GM12878 (cell line): ENCODE results near the gene DEPDC7. TPM values are rescaled to one million over a fixed set of nuclear protein-coding genes. Genes with fewer than 3 reads are reported as not detected.

Experiments used
- ATAC-seq: fragments of 200-7000 bp; cut with Tn5 transposase; 3 replicates; pipeline ENCODE4 v1.9.1; 2020; ENCODE audit warnings: mild to moderate bottlenecking, moderate library complexity
- BruUV-seq: library from RNA; stranded (reverse); fragments of 400-500 nt; replicated peaks from 2 replicates; lab custom pipeline; 2021; lab: Mats Ljungman, UMichigan
- CTCF ChIA-PET: fragments of 300-600 bp; sonication (Branson Sonifier 250); formaldehyde crosslinking; extraction: SDS; loops from one replicate; lab custom pipeline; 2021; ENCODE audit warnings: inconsistent platforms; lab: Yijun Ruan, JAX
- POLR2A ChIA-PET: fragments of 350-600 bp; formaldehyde crosslinking; extraction: SDS; loops from one replicate; lab custom pipeline; 2021; ENCODE audit warnings: inconsistent platforms; lab: Charles Lee
- RAD21 ChIA-PET: fragments of 300-600 bp; sonication (Branson Sonifier 250); formaldehyde crosslinking; loops from one replicate; lab custom pipeline; 2023; ENCODE audit warnings: antibody characterized with exemption; ENCODE audit not compliant: unreplicated experiment; lab: Charles Lee
- SMC1A ChIA-PET: fragments of 300-600 bp; sonication (Branson Sonifier 250); formaldehyde crosslinking; loops from one replicate; lab custom pipeline; 2023; ENCODE audit not compliant: unreplicated experiment, uncharacterized antibody; lab: Charles Lee
- DNase-seq: peaks from one replicate; pipeline ENCODE4 v3.0.0-alpha.2; 2011; ENCODE audit warnings: low read depth, low spot score
- FAIRE-seq: peaks from 3 replicates; lab custom pipeline; 2011; peaks lifted over from hg19 to GRCh38; lab: Jason Lieb, UNC
- H2AFZ ChIP-seq: 2 replicates; pipeline ENCODE4 v1.6.0; 2011; ENCODE audit warnings: low read depth, low read length, control low read depth; ENCODE audit not compliant: control insufficient read depth
- H3K27ac ChIP-seq: 2 replicates; pipeline ENCODE4 v1.5.1; 2011; ENCODE audit warnings: control low read depth; ENCODE audit not compliant: control insufficient read depth, insufficient read depth
- H3K27me3 ChIP-seq, 2 experiments: replicated peaks in 1 of 2; 2 replicates each; pipeline versions ENCODE4 v1.6.0 to v1.6.1; 2011; ENCODE audit warnings: low read length in 1 of 2; ENCODE audit not compliant: control insufficient read depth in 2 of 2, insufficient read depth in 2 of 2
- H3K36me3 ChIP-seq, 2 experiments: 2 replicates each; pipeline ENCODE4 v1.5.1; 2011; ENCODE audit warnings: low read length in 1 of 2; ENCODE audit not compliant: control insufficient read depth in 2 of 2, insufficient read depth in 2 of 2
- H3K4me1 ChIP-seq: 2 replicates; pipeline ENCODE4 v1.6.1; 2011; ENCODE audit warnings: mild to moderate bottlenecking, low read length, moderate library complexity, mixed read lengths; ENCODE audit not compliant: control insufficient read depth, insufficient read depth
- H3K4me2 ChIP-seq: 2 replicates; pipeline ENCODE4 v1.6.0; 2011; ENCODE audit warnings: control low read depth; ENCODE audit not compliant: control insufficient read depth, insufficient read depth
- H3K4me3 ChIP-seq: fragments of 200-600 bp; sonication (generic); 2 replicates; pipeline ENCODE4 v1.5.1; 2016
- H3K79me2 ChIP-seq: 2 replicates; pipeline ENCODE4 v1.6.0; 2011; ENCODE audit warnings: low read length; ENCODE audit not compliant: control insufficient read depth, insufficient read depth
- H3K9ac ChIP-seq: 2 replicates; pipeline ENCODE4 v1.8.0; 2011; ENCODE audit warnings: low read length, control low read depth, mixed read lengths; ENCODE audit not compliant: control insufficient read depth, insufficient read depth
- H3K9me3 ChIP-seq: replicated peaks from 3 replicates; pipeline ENCODE4 v1.5.1; 2011; ENCODE audit warnings: mild to moderate bottlenecking, low read length; ENCODE audit not compliant: control insufficient read depth, insufficient read depth
- H4K20me1 ChIP-seq: 2 replicates; pipeline ENCODE4 v1.6.0; 2011; ENCODE audit not compliant: control insufficient read depth, insufficient read depth
- ATF3 ChIP-seq: IDR thresholded peaks from 2 replicates; pipeline ENCODE4 v1.6.1; 2011; ENCODE audit warnings: low read depth, mild to moderate bottlenecking, low read length, moderate library complexity, borderline replicate concordance; ENCODE audit errors: extremely low read depth
- ATF7 ChIP-seq: fragments of 450-650 bp; IDR thresholded peaks from 2 replicates; pipeline ENCODE4 v1.6.1; 2016; ENCODE audit warnings: low read depth, mild to moderate bottlenecking
- CREB1 ChIP-seq: IDR thresholded peaks from 2 replicates; pipeline ENCODE4 v1.6.1; 2012; ENCODE audit warnings: low read depth, mild to moderate bottlenecking, inconsistent platforms
- CREM ChIP-seq: IDR thresholded peaks from 2 replicates; pipeline ENCODE4 v1.6.1; 2014; ENCODE audit warnings: antibody characterized with exemption, low read depth
- GATAD2B ChIP-seq: fragments of 450-650 bp; conservative IDR thresholded peaks from 2 replicates; pipeline ENCODE4 v1.6.1; 2017; ENCODE audit warnings: low read depth, mild to moderate bottlenecking, moderate library complexity
- IKZF2 ChIP-seq, 2 experiments: fragments of 450-650 bp; IDR thresholded peaks; 2 replicates each; pipeline ENCODE4 v1.6.1; 2017; ENCODE audit warnings: mild to moderate bottlenecking in 2 of 2, moderate library complexity in 2 of 2
- IRF5 ChIP-seq: fragments of 450-650 bp; IDR thresholded peaks from 2 replicates; pipeline ENCODE4 v1.6.1; 2017; ENCODE audit warnings: borderline replicate concordance
- JUND ChIP-seq: IDR thresholded peaks from 2 replicates; pipeline ENCODE4 v1.6.1; 2012; ENCODE audit warnings: low read depth, mild to moderate bottlenecking, low read length, improper control_type of control experiment, moderate library complexity
- MTA2 ChIP-seq: fragments of 450-650 bp; IDR thresholded peaks from 2 replicates; pipeline ENCODE4 v1.6.1; 2016; ENCODE audit warnings: low read depth, mild to moderate bottlenecking, moderate library complexity
- NFIC ChIP-seq: IDR thresholded peaks from 2 replicates; pipeline ENCODE4 v1.6.1; 2012; ENCODE audit warnings: low read depth, mild to moderate bottlenecking, inconsistent platforms, low read length, moderate library complexity
- PAX8 ChIP-seq: fragments of 450-650 bp; IDR thresholded peaks from 2 replicates; pipeline ENCODE4 v1.6.1; 2017; ENCODE audit warnings: mild to moderate bottlenecking, moderate library complexity
- RELB ChIP-seq: fragments of 450-650 bp; IDR thresholded peaks from 2 replicates; pipeline ENCODE4 v1.6.1; 2017; ENCODE audit warnings: low read depth, mild to moderate bottlenecking, moderate library complexity
- RUNX3 ChIP-seq: IDR thresholded peaks from 2 replicates; pipeline ENCODE4 v1.6.1; 2012; ENCODE audit warnings: low read length, inconsistent platforms
- SPI1 ChIP-seq: IDR thresholded peaks from 2 replicates; pipeline ENCODE4 v1.6.1; 2011; ENCODE audit warnings: low read depth, mild to moderate bottlenecking, low read length, moderate library complexity, borderline replicate concordance; ENCODE audit not compliant: insufficient read depth
- ZNF622 ChIP-seq: fragments of 450-650 bp; IDR thresholded peaks from 2 replicates; pipeline ENCODE4 v1.6.1; 2017; ENCODE audit warnings: mild to moderate bottlenecking, inconsistent platforms
- WGBS: methylation state at CpG from one replicate; pipeline ENCODE4 v1.1.6; 2016; ENCODE audit warnings: low lambda C conversion rate; ENCODE audit not compliant: insufficient replicate concordance, insufficient coverage; ENCODE audit errors: missing lambda C conversion rate; 5-methylcytosine and 5-hydroxymethylcytosine counted together
- in situ Hi-C: fragments of 300-500 bp; cut with MboI; formaldehyde crosslinking; loops from 9 replicates; pipeline ENCODE4 v1.14.3; 2018; ENCODE audit warnings: mixed read lengths
- intact Hi-C: fragments of 100-400 bp; cut with micrococcal nuclease; formaldehyde crosslinking; loops from one replicate; pipeline ENCODE4 v1.14.2; 2022; ENCODE audit not compliant: unreplicated experiment
- polyA plus RNA-seq, 11 experiments: library from polyadenylated mRNA; depleted of rRNA in 4 of 11; unstranded in 6 of 11; stranded (reverse) in 5 of 11; fragments of >200 nt; fragmentation: Nextera tagmentation in 4 of 11; fragmentation: Illumina TruSeq in 1 of 11; extraction: Ambion mirVana in 4 of 11; extraction: Trizol in 1 of 11; gene quantifications; 1 replicate in 1 of 11; 2 replicates in 10 of 11; pipeline versions ENCODE4 v1.2.1 to v1.2.3, GENCODE V29; 2011 to 2016; ENCODE audit warnings: inconsistent platforms in 2 of 11, missing spikeins in 2 of 11, low read depth in 1 of 11
- total RNA-seq, 4 experiments: library from RNA; depleted of rRNA in 3 of 4; stranded (reverse); fragments of >200 nt in 3 of 4; fragmentation: Illumina TruSeq in 1 of 4; extraction: Trizol in 1 of 4; gene quantifications; 2 replicates each; pipeline versions ENCODE4 v1.2.1 to v1.2.3, GENCODE V29; 2013 to 2021

DEPDC7 gene
- total and polyA plus RNA-seq, 10 of the 15 experiments (the other 5 are each of a cell fraction or from before 2014, with no cell fraction given) = 0.06 to 1.1 (median 0.49) TPM

- TF ChIP-seq GATAD2B (peak; percentile 89), JUND (no peak)
- TF ChIP-seq, all 136 proteins: peak for 36
Measured at GRCh38 chr11:33039274-33040032, 23.8 kb downstream of the DEPDC7 start, which contains the start of gene TCP11L1 (continued).

- ATAC-seq (peak; percentile 55), FAIRE-seq (no peak), DNase-seq (no peak)
- Histone ChIP-seq H3K36me3 (peaks cover 0 to 10% of the 10 kb centered on the region in 2 experiments; a peak in 2 of 4 replicates), H3K27me3 (no peaks in the 10 kb centered on the region; a peak in 1 of 4 replicates), H3K4me2 (peak overlapping the region; percentile 70), H3K4me1 (no peaks in the 10 kb centered on the region), H3K9ac (peak overlapping the region; percentile 81), H3K9me3 (no peaks in the 10 kb centered on the region), H3K4me3 (peak overlapping the region; percentile 85)
- RAD21 ChIA-PET = interaction anchor here (0.6 to 4.5 kb wide), 9 partner anchors 17 to 220 kb away, joined by 3 to 53 read pairs (median 3); partner anchors contain the start of genes DEPDC7 and QSER1
- SMC1A ChIA-PET = interaction anchor here (0.9 to 3.4 kb wide), 5 partner anchors 18 to 78 kb away, joined by 3 to 34 read pairs (median 6); no protein-coding TSS in a partner anchor
- 1% methylated on average over 30 of the region's 30 CpGs for WGBS
- TF ChIP-seq CREM (peak; percentile 82), PAX8 (no peak), IKZF2 (IDR thresholded peaks at IDR 0.05) (peak in 1 of 2 experiments; percentile 18; a peak in 1 of 4 replicates), ZNF622 (no peak), RELB (0 out of 2 replicates have a peak, but pooled peaks have one; percentile 18), SPI1 (peak; percentile 51; the same call in 1 of the 2 replicates), ATF3 (no peak), MTA2 (0 out of 2 replicates have a peak, but pooled peaks have one; percentile 12), CREB1 (peak; percentile 89), RUNX3 (0 out of 2 replicates have a peak, but pooled peaks have one; percentile 5), IRF5 (no peak), ATF7 (peak; percentile 82), NFIC (0 out of 2 replicates have a peak, but pooled peaks have one; percentile 12)
- TF ChIP-seq, all 136 proteins: peak for 9
- H4K20me1 ChIP-seq = no peaks in the 10 kb centered on the region
- BruUV-seq = no TSS peak
- ChIA-PET CTCF (interaction anchor here (0.7 to 3.0 kb wide), 5 partner anchors 20 to 146 kb away, joined by 3 to 20 read pairs (median 4); no protein-coding TSS in a partner anchor), POLR2A (interaction anchor here (0.6 to 2.5 kb wide), 11 partner anchors 9 to 734 kb away, joined by 3 to 10 read pairs (median 6); partner anchors contain the start of genes DEPDC7 and QSER1)
- H3K79me2 ChIP-seq = peaks cover 17% of the 10 kb centered on the region
- intact Hi-C loops = loop anchor here (1.0 kb wide), 1 partner anchor 23 kb away; no protein-coding TSS in a partner anchor
- peak overlapping the region; percentile 99 for H2AFZ ChIP-seq
- in situ Hi-C loops = no loop called here
- peak overlapping the region; percentile 98 for H3K27ac ChIP-seq
Measured at GRCh38 chr11:33040033-33040861, 24.6 kb downstream of the DEPDC7 start.
